ENCODE data around the gene STC2. TPM values are rescaled to one million over a fixed set of nuclear protein-coding genes. Genes with fewer than 3 reads are reported as not detected.

Gene STC2
- total RNA-seq, 4 donors from 2014 or later: 3.2 to 29.1 (median 9.9) TPM

GRCh38 chr5:173331287-173331686 is 3.1 kb upstream of the STC2 start:
- TF ChIP-seq CTCF (IDR thresholded peaks at IDR 0.05): no peak
- TF ChIP-seq POLR2A (IDR thresholded peaks at IDR 0.05): no peak
- intact Hi-C loops (cut with DNase I; ENCODE audit: low total_unique reads): no loop called here
- no peak overlapping the region for H3K4me3 ChIP-seq (ENCODE audit: low read depth, poor library complexity, severe bottlenecking)
- DNase-seq (ENCODE audit: low spot score in 2 of 2): peak in 1 of 2 donors; percentile 63
- WGBS, 2 donors: 86 to 91% methylated on average over 4 of the region's 4 CpGs

- intact Hi-C loops (cut with DNase I; ENCODE audit: low total_unique reads): no loop called here
- DNase-seq (ENCODE audit: low spot score in 2 of 2): peak in 1 of 2 donors; percentile 80
- WGBS, 2 donors: 91 to 92% methylated on average over 8 of the region's 8 CpGs
- no peak overlapping the region for H3K4me3 ChIP-seq (ENCODE audit: low read depth, poor library complexity, severe bottlenecking)
- TF ChIP-seq CTCF (IDR thresholded peaks at IDR 0.05) (no peak), POLR2A (IDR thresholded peaks at IDR 0.05) (no peak)
Measured at GRCh38 chr5:173330338-173331206, 2.4 kb upstream of the STC2 start.

- DNase-seq (ENCODE audit: low spot score in 2 of 2): peak in 1 of 2 donors; percentile 80
- no peak for TF ChIP-seq POLR2A (IDR thresholded peaks at IDR 0.05)
- no peak for TF ChIP-seq CTCF (IDR thresholded peaks at IDR 0.05)
- H3K4me3 ChIP-seq (ENCODE audit: low read depth, poor library complexity, severe bottlenecking): no peak overlapping the region
- 26 to 28% methylated on average over 44 to 47 of the region's 77 CpGs for WGBS, 2 donors
- intact Hi-C loops (cut with DNase I; ENCODE audit: low total_unique reads): loop anchor here (5.0 kb wide), 1 partner anchor 37 kb away; no protein-coding TSS in a partner anchor
Measured at GRCh38 chr5:173329491-173330337, 1.5 kb upstream of the STC2 start.

GRCh38 chr5:173328844-173329490 is 753 bp upstream of the STC2 start:
- peak in 1 of 2 donors; percentile 79 for DNase-seq (ENCODE audit: low spot score in 2 of 2)
- 2% methylated on average over 29 of the region's 29 CpGs for WGBS, 2 donors
- H3K4me3 ChIP-seq (ENCODE audit: low read depth, poor library complexity, severe bottlenecking): no peak overlapping the region
- TF ChIP-seq POLR2A (IDR thresholded peaks at IDR 0.05): no peak
- no peak for TF ChIP-seq CTCF (IDR thresholded peaks at IDR 0.05)
- intact Hi-C loops (cut with DNase I; ENCODE audit: low total_unique reads): loop anchor here (5.0 kb wide), 1 partner anchor 37 kb away; no protein-coding TSS in a partner anchor

GRCh38 chr5:173327084-173327947 is 898 bp downstream of the STC2 start:
- TF ChIP-seq POLR2A (IDR thresholded peaks at IDR 0.05) (no peak), CTCF (IDR thresholded peaks at IDR 0.05) (no peak)
- 2 to 4% methylated on average over 24 to 48 of the region's 76 CpGs for WGBS, 2 donors
- peak in 1 of 2 donors; percentile 86 for DNase-seq (ENCODE audit: low spot score in 2 of 2)
- H3K4me3 ChIP-seq (ENCODE audit: low read depth, poor library complexity, severe bottlenecking): peak overlapping the region; percentile 18
- intact Hi-C loops (cut with DNase I; ENCODE audit: low total_unique reads): loop anchor here (5.0 kb wide), 1 partner anchor 35 kb away; no protein-coding TSS in a partner anchor
